Kidney epithelial cell (primary cell): ENCODE measurements around the gene VSIG2. TPM values are rescaled to one million over a fixed set of nuclear protein-coding genes. Genes with fewer than 3 reads are reported as not detected.

Experiments
- DNase-seq: peaks from one replicate; pipeline ENCODE4 v3.0.0-alpha.2; 2010; ENCODE audit warnings: low read depth
- H3K27me3 ChIP-seq: 2 replicates; pipeline ENCODE4 v1.6.0; 2011; ENCODE audit warnings: low read length; ENCODE audit not compliant: control insufficient read depth, insufficient read depth
- H3K36me3 ChIP-seq: 2 replicates; pipeline ENCODE4 v1.5.1; 2011; ENCODE audit warnings: low read length; ENCODE audit not compliant: control insufficient read depth, insufficient read depth
- H3K4me3 ChIP-seq: 2 replicates; pipeline ENCODE4 v1.5.1; 2011; ENCODE audit warnings: low read depth, mild to moderate bottlenecking, control low read depth, low read length
- CTCF ChIP-seq: IDR thresholded peaks from 2 replicates; pipeline ENCODE4 v1.5.1; 2011; ENCODE audit warnings: mild to moderate bottlenecking, moderate library complexity, low read length, control low read depth, inconsistent platforms; ENCODE audit not compliant: insufficient read depth, poor library complexity, severe bottlenecking
- total RNA-seq: library from RNA; depleted of rRNA; stranded (reverse); fragments of >200 nt; gene quantifications from 2 replicates; pipeline ENCODE4 v1.2.3, GENCODE V29; 2015

VSIG2 gene
- total RNA-seq, 1 donor from 2014 or later = 0.50 TPM

GRCh38 chr11:124748100-124748418 is 4.0 kb downstream of the VSIG2 start:
- DNase-seq = no peak
- H3K27me3 ChIP-seq = peaks cover 33% of the 10 kb centered on the region
- no peak overlapping the region for H3K4me3 ChIP-seq
- no peaks in the 10 kb centered on the region for H3K36me3 ChIP-seq
- TF ChIP-seq CTCF = no peak

GRCh38 chr11:124747406-124748099 is 4.5 kb downstream of the VSIG2 start:
- no peak overlapping the region for H3K4me3 ChIP-seq
- H3K36me3 ChIP-seq = no peaks in the 10 kb centered on the region
- no peak for DNase-seq
- H3K27me3 ChIP-seq = peaks cover 31% of the 10 kb centered on the region
- no peak for TF ChIP-seq CTCF

- peak; percentile 69 for TF ChIP-seq CTCF
- no peak for DNase-seq
- Histone ChIP-seq H3K4me3 (peak overlapping the region; percentile 39), H3K27me3 (peaks cover 23% of the 10 kb centered on the region), H3K36me3 (no peaks in the 10 kb centered on the region)
These were observed 5.3 kb downstream of the VSIG2 start for GRCh38 chr11:124746621-124747243.

GRCh38 chr11:124745835-124746620 is 6.0 kb downstream of the VSIG2 start:
- Histone ChIP-seq H3K27me3 (peaks cover 16% of the 10 kb centered on the region), H3K4me3 (peak overlapping the region; percentile 39), H3K36me3 (no peaks in the 10 kb centered on the region)
- peak; percentile 42 for TF ChIP-seq CTCF
- DNase-seq = no peak

GRCh38 chr11:124745270-124745834 is 6.7 kb downstream of the VSIG2 start:
- no peak for DNase-seq
- H3K36me3 ChIP-seq = no peaks in the 10 kb centered on the region
- TF ChIP-seq CTCF = no peak
- peaks cover 17% of the 10 kb centered on the region for H3K27me3 ChIP-seq
- no peak overlapping the region for H3K4me3 ChIP-seq
